Psoas muscle (tissue), 8 donors: Measurements from ENCODE around the gene KLHL3. TPM values are rescaled to one million over a fixed set of nuclear protein-coding genes. Genes with fewer than 3 reads are reported as not detected.

Source experiments
- ATAC-seq, 4 donors: fragments of 200-7000 bp; cut with Tn5 transposase; one replicate each; pipeline ENCODE4 v1.9.1; 2020; ENCODE audit warnings: moderate library complexity in 3 of 4, mild to moderate bottlenecking in 2 of 4
- DNase-seq, 2 donors: peaks; one replicate each; pipeline ENCODE4 v3.0.0-alpha.2; 2020
- H3K27ac ChIP-seq: fragments of 200-600 bp; one replicate; pipeline ENCODE4 v1.8.0; 2022
- H3K27me3 ChIP-seq, 3 donors: fragments of 200-600 bp in 1 of 3; one replicate each; pipeline versions ENCODE4 v1.6.1 to v1.8.0; 2013 to 2022; ENCODE audit warnings: low read length in 2 of 3, mild to moderate bottlenecking in 2 of 3, moderate library complexity in 1 of 3; ENCODE audit not compliant: insufficient read depth in 3 of 3
- H3K36me3 ChIP-seq, 2 donors: fragments of 200-600 bp in 1 of 2; one replicate each; pipeline versions ENCODE4 v1.6.1 to v1.8.0; 2013 to 2022; ENCODE audit warnings: low read depth in 1 of 2, mild to moderate bottlenecking in 1 of 2, moderate library complexity in 1 of 2; ENCODE audit not compliant: insufficient read depth in 1 of 2
- H3K4me1 ChIP-seq: fragments of 200-600 bp; one replicate; pipeline ENCODE4 v1.8.0; 2022
- H3K4me3 ChIP-seq: fragments of 200-600 bp; one replicate; pipeline ENCODE4 v1.8.0; 2022; ENCODE audit warnings: mild to moderate bottlenecking
- H3K9me3 ChIP-seq: fragments of 200-600 bp; one replicate; pipeline ENCODE4 v1.8.0; 2022
- WGBS, 3 donors: extraction: QIAGEN DNeasy Blood & Tissue Kit; methylation state at CpG; one replicate each; pipeline versions ENCODE4 v1.1.6 to v1.1.7; 2013; 5-methylcytosine and 5-hydroxymethylcytosine counted together
- intact Hi-C, 2 donors: fragments of 100-400 bp; cut with DNase I; formaldehyde crosslinking; loops; one replicate each; pipeline versions ENCODE4 v1.11.0 to v1.14.2; 2022
- polyA plus RNA-seq, 3 donors: library from polyadenylated mRNA; stranded (reverse); fragments of 200-250 nt; gene quantifications; one replicate each; pipeline ENCODE4 v1.2.3, GENCODE V29; 2013
- total RNA-seq, 4 donors: library from RNA; stranded (reverse); fragmentation: NEBNext Ultra II Directional in 2 of 4; extraction: Animal tissue kit (Norgen Biotek cat#: 25700) in 2 of 4; gene quantifications; one replicate each; pipeline versions ENCODE4 v1.2.1 to v1.2.4, GENCODE V29; 2021 to 2023
- TF ChIP-seq, protein P1 (sequence below): fragments of 200-600 bp; IDR thresholded peaks from one replicate; pipeline ENCODE4 v1.8.0; 2022; ENCODE audit warnings: antibody characterized with exemption
- donor health status: healthy with polysubstance abuse.
- donor health status: DM: no; HTN: no; CAD: no; lungs with moderate emphysema.
- donor health status: Bipolar disorder and iron deficiency.
- donor health status: healthy.
- donor health status: DM: yes; HTN: yes; CAD: no.
- donor health status: DM: no; HTN: no; CAD: no.
- donor health status: DM: no; HTN: no; CAD: no.
- donor health status: DM: yes; HTN: yes; CAD: no.

KLHL3 gene
- total and polyA plus RNA-seq, 7 donors, result 0.69 to 4.3 (median 1.9) TPM

- no peak overlapping the region for H3K4me3 ChIP-seq
- peaks cover 14% of the 10 kb centered on the region for H3K4me1 ChIP-seq
- H3K9me3 ChIP-seq, result peaks cover 5% of the 10 kb centered on the region
- no peak overlapping the region for H3K27ac ChIP-seq
- no peaks in the 10 kb centered on the region for H3K27me3 ChIP-seq
- H3K36me3 ChIP-seq, result no peaks in the 10 kb centered on the region
- intact Hi-C loops, result loop anchor here in 1 of 2 donors (10.0 kb wide), 1 partner anchor 197 kb away; no protein-coding TSS in a partner anchor
- 73 to 86% (median 78%) methylated on average over 3 of the region's 3 CpGs for WGBS, 3 donors
- ATAC-seq, result no peak
- DNase-seq, result no peak
- TF ChIP-seq, protein P1, sequence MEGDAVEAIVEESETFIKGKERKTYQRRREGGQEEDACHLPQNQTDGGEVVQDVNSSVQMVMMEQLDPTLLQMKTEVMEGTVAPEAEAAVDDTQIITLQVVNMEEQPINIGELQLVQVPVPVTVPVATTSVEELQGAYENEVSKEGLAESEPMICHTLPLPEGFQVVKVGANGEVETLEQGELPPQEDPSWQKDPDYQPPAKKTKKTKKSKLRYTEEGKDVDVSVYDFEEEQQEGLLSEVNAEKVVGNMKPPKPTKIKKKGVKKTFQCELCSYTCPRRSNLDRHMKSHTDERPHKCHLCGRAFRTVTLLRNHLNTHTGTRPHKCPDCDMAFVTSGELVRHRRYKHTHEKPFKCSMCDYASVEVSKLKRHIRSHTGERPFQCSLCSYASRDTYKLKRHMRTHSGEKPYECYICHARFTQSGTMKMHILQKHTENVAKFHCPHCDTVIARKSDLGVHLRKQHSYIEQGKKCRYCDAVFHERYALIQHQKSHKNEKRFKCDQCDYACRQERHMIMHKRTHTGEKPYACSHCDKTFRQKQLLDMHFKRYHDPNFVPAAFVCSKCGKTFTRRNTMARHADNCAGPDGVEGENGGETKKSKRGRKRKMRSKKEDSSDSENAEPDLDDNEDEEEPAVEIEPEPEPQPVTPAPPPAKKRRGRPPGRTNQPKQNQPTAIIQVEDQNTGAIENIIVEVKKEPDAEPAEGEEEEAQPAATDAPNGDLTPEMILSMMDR, result no peak
Measured at GRCh38 chr5:137627706-137628105, 108.2 kb downstream of the KLHL3 start.

GRCh38 chr5:137627293-137627692, 108.6 kb downstream of the KLHL3 start:
- no peaks in the 10 kb centered on the region for H3K36me3 ChIP-seq
- H3K27ac ChIP-seq, result no peak overlapping the region
- no peaks in the 10 kb centered on the region for H3K27me3 ChIP-seq
- TF ChIP-seq, protein P1, result no peak
- 13 to 27% (median 17%) methylated on average over 3 of the region's 3 CpGs for WGBS, 3 donors
- ATAC-seq, result no peak
- no peak for DNase-seq
- H3K4me1 ChIP-seq, result peaks cover 17% of the 10 kb centered on the region
- H3K9me3 ChIP-seq, result peaks cover 5% of the 10 kb centered on the region
- H3K4me3 ChIP-seq, result no peak overlapping the region
- intact Hi-C loops, result loop anchor here in 1 of 2 donors (10.0 kb wide), 1 partner anchor 198 kb away; no protein-coding TSS in a partner anchor

GRCh38 chr5:137624786-137625349, 111.0 kb downstream of the KLHL3 start:
- DNase-seq (peak in 1 of 2 donors; percentile 57), ATAC-seq (no peak)
- intact Hi-C loops, result loop anchor here in 1 of 2 donors (10.0 kb wide), 1 partner anchor 200 kb away; no protein-coding TSS in a partner anchor
- H3K36me3 ChIP-seq, result no peaks in the 10 kb centered on the region
- H3K27ac ChIP-seq, result no peak overlapping the region
- H3K9me3 ChIP-seq, result no peaks in the 10 kb centered on the region
- no peak overlapping the region for H3K4me3 ChIP-seq
- no peaks in the 10 kb centered on the region for H3K27me3 ChIP-seq
- H3K4me1 ChIP-seq, result peaks cover 28% of the 10 kb centered on the region
- WGBS, 3 donors, result 44 to 78% (median 59%) methylated on average over 5 of the region's 5 CpGs
- TF ChIP-seq, protein P1, result no peak

GRCh38 chr5:137622850-137623249, 113.0 kb downstream of the KLHL3 start:
- no peaks in the 10 kb centered on the region for H3K36me3 ChIP-seq
- H3K27ac ChIP-seq, result peak overlapping the region; percentile 93
- no peaks in the 10 kb centered on the region for H3K27me3 ChIP-seq
- DNase-seq (peak; percentile 80 to 92), ATAC-seq (peak; percentile 83 to 87 (median 83))
- peaks cover 32% of the 10 kb centered on the region for H3K4me1 ChIP-seq
- 27 to 30% (median 29%) methylated on average over 5 of the region's 5 CpGs for WGBS, 3 donors
- intact Hi-C loops, result loop anchor here in 1 of 2 donors (10.0 kb wide), 1 partner anchor 202 kb away; no protein-coding TSS in a partner anchor
- H3K4me3 ChIP-seq, result peak overlapping the region; percentile 19
- TF ChIP-seq, protein P1, result no peak
- no peaks in the 10 kb centered on the region for H3K9me3 ChIP-seq
